PC-9 (cell line): ENCODE measurements around the gene NMUR1.

ENCODE experiments used
- CTCF ChIP-seq: fragments of 200-600 bp; sonication (generic); conservative IDR thresholded peaks from 2 replicates; pipeline ENCODE4 v1.6.1; 2017; ENCODE audit warnings: mixed run types, antibody characterized with exemption, mild to moderate bottlenecking, moderate library complexity
- EZH2 ChIP-seq: fragments of 200-600 bp; sonication (generic); IDR thresholded peaks from 2 replicates; pipeline ENCODE4 v1.8.0; 2017; ENCODE audit warnings: antibody characterized with exemption, low read depth

- no peak for TF ChIP-seq EZH2
- TF ChIP-seq CTCF = no peak
Observed at GRCh38 chr2:231480781-231481180, 49.5 kb downstream of the NMUR1 start.
